GM18873 (cell line): ENCODE measurements around the gene RHBDF1.
"Not testable (repeated sequence)": the region's sequence is repeated elsewhere in the genome, so short reads cannot be mapped to it uniquely, and the experiment has no call there.

Experiments used
- ATAC-seq: cut with Tn5 transposase; IDR thresholded peaks from one replicate; pipeline ENCODE4 v1.9.1; 2021; ENCODE audit warnings: mild to moderate bottlenecking, moderate library complexity, moderate number of reproducible peaks; ENCODE audit not compliant: unreplicated experiment, low FRiP score

Gene RHBDF1

GRCh38 chr16:41439-42068 is 30.9 kb downstream of the RHBDF1 start:
- no peak for ATAC-seq

- ATAC-seq = no peak
These were observed 33.2 kb downstream of the RHBDF1 start for GRCh38 chr16:38941-39892.

GRCh38 chr16:38206-38605 is 34.2 kb downstream of the RHBDF1 start:
- ATAC-seq = not testable (repeated sequence)

- ATAC-seq = no peak
These were observed 34.9 kb downstream of the RHBDF1 start for GRCh38 chr16:37511-37910.

- ATAC-seq = no peak
These were observed 36.0 kb downstream of the RHBDF1 start for GRCh38 chr16:36336-36984.

- no peak for ATAC-seq
These were observed 36.6 kb downstream of the RHBDF1 start for GRCh38 chr16:35678-36305.

- ATAC-seq = no peak
These were observed 37.3 kb downstream of the RHBDF1 start for GRCh38 chr16:35011-35677.

- ATAC-seq = no peak
These were observed 37.8 kb downstream of the RHBDF1 start for GRCh38 chr16:34648-34987.

- no peak for ATAC-seq
These were observed 38.4 kb downstream of the RHBDF1 start for GRCh38 chr16:33877-34647.

- ATAC-seq = not testable (repeated sequence)
These were observed 39.1 kb downstream of the RHBDF1 start for GRCh38 chr16:33154-33876.

- ATAC-seq = not testable (repeated sequence)
These were observed 41.8 kb downstream of the RHBDF1 start for GRCh38 chr16:30627-31026.

GRCh38 chr16:25926-26348 is 46.5 kb downstream of the RHBDF1 start:
- not testable (repeated sequence) for ATAC-seq

- ATAC-seq = not testable (repeated sequence)
These were observed 48.3 kb downstream of the RHBDF1 start for GRCh38 chr16:24151-24550.

GRCh38 chr16:20886-21285 is 51.5 kb downstream of the RHBDF1 start:
- ATAC-seq = not testable (repeated sequence)

GRCh38 chr16:17062-17765 is 55.2 kb downstream of the RHBDF1 start:
- ATAC-seq = not testable (repeated sequence)

- ATAC-seq = not testable (repeated sequence)
These were observed 61.7 kb downstream of the RHBDF1 start for GRCh38 chr16:10772-11171.

GRCh38 chr16:9903-10665 is 62.3 kb downstream of the RHBDF1 start:
- ATAC-seq = no peak
